Subcutaneous adipose tissue (tissue), 4 donors: ENCODE data around the gene CPSF7. TPM values are rescaled to one million over a fixed set of nuclear protein-coding genes. Genes with fewer than 3 reads are reported as not detected.

Experiments used
- CTCF ChIP-seq: fragments of 450-650 bp; IDR thresholded peaks from one replicate; pipeline ENCODE4 v1.5.1; 2016; ENCODE audit warnings: low read depth, mild to moderate bottlenecking, control low read depth, antibody characterized with exemption, moderate library complexity
- total RNA-seq, 4 donors: library from RNA; depleted of rRNA; stranded (reverse); fragments of >200 nt; gene quantifications; one replicate each; pipeline ENCODE4 v1.1.0, GENCODE V29; 2016

CPSF7 gene
- total RNA-seq, 4 donors from 2014 or later: 33.0 to 49.5 (median 40.5) TPM

DNA sequence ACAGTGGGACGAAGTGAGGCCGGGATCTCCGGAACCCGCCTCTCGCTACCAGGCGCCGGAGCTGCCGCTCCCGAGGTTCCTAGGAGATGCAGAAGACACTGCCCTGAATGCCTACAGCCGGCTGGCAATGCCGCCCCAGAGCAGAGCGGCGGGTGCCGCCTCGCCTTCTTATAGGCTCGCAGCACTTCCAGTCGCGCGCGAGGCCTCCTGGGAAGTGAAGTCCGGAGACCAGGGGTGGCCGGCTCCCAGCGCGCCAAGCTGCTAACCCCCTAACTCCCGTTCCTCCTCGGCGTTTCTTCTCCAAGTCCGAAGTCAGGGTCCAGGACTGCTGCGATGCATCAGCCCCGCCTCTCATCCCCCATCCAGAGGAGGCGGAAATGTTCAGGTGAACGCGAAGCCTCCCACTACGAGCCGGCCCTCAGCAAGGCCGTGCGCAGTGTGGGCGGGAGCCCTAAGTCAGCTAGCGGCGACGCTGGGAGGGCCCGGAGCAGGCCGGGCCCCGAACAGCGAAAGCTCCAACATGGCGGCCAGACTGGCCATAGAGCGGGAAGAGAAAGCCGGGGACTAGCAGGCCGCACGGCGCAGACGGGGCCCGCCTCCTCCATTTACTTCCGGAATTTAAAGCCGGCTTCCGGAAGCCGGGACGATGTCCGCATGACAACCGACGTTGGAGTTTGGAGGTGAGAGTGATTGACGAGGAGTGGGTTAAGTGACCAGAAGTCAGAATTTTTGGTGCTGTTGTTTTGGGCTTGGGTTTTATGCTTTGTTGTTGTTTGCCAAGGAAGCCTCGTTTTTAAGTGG is 67.8 kb downstream of the CPSF7 start, which contains the start of the genes CYB561A3 and TMEM138:
CYB561A3 (minus strand) TSS at position 142 of the 801 bp plus-strand sequence. CDS start 5,169 bp downstream, outside the sequence.
TMEM138 (plus strand) TSS at position 634 of the 801 bp plus-strand sequence. CDS start 2,017 bp downstream, outside the sequence.
- TF ChIP-seq CTCF: no peak

DNA sequence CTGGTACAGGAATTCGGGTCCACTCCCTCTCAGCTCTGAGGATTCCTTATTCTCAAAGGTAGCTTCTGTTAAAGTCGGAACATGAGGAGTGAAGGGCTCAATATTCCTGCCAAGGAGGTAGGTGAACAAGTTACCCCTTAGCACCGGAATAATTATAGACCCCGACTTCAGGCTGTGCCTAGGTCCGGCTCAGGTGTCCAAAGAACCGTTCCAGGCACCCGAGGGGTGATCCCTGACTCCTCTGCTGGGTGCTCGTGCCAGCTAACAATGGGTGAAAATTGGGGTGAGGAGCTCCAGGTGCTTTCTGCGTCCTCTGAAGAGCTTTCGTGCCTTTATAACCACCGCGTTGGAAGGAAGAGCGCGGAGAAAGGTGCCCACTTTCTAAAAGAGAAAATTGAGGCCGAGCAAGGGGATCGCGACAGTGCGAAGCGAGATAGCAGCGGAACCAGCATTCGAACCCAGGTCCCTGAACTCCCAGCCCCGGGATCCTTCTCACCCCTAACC is 68.5 kb downstream of the CPSF7 start:
- TF ChIP-seq CTCF: no peak

DNA sequence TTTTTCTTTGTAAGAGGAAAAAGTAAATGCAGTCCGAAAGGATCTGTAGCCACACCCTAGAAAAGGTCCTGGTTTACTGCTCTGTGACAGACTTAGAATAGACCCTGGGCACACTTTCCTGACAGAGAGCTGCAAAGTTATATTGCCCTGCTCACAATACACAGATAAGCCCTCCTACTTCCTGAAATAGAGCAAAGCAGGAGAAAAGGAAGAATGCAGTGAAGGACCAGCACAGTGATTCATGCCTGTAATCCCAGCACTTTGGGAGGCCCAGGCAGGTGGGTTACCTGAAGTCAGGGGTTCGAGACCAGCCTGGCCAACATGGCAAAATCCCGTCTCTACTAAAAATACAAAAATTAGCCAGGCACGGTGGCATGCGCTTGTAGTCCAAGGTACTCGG is 70.3 kb downstream of the CPSF7 start:
- no peak for TF ChIP-seq CTCF

- no peak for TF ChIP-seq CTCF
Measured at GRCh38 chr11:61358566-61358965, 71.2 kb downstream of the CPSF7 start.

DNA sequence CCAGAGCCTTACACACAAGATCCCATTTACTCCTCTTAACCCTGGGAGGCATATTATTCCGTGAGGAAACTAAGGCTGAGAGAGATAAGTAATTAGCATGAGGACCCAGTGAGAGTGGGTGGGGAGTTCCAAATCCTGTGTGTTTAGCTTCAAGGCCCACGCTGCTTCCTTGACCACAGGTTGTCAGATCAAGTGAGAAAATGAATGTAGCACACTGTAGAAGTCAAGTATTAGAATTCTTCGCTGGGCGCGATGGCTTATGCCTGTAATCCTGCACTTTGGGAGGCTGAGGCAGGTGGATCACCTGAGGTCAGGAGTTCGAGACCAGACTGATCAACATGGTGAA is 71.9 kb downstream of the CPSF7 start:
- TF ChIP-seq CTCF: no peak

- no peak for TF ChIP-seq CTCF
Measured at GRCh38 chr11:61357233-61357893, 72.4 kb downstream of the CPSF7 start.

DNA sequence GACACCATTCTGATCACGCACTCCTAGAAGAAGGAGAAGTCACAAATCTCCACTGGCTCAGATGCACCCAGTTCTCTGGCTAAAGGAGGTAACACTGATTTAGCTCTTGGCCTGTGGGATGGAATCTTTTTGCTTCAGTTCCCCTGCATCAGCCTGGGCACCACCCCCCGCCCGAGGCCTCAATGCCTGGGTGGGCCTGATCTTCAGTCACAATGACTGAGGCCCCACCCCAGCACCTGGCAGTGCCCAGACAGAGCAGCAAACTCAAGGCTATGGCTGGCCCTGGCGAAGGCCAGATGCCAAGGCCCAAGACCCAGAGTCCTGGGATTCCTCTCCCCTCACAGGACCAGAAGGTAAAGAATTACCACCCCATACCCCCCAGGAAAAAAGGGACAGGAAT is 73.1 kb downstream of the CPSF7 start:
- TF ChIP-seq CTCF: no peak
